OCI-LY1 (cell line): ENCODE measurements around the gene MYO16.

Experiments used
- EZH2 ChIP-seq: fragments of 200-600 bp; sonication (generic), shearing (Covaris generic); IDR thresholded peaks from 2 replicates; pipeline ENCODE4 v1.8.0; 2017; ENCODE audit warnings: borderline replicate concordance, mixed run types, mild to moderate bottlenecking, antibody characterized with exemption, low read length, moderate library complexity, mixed read lengths
- TF ChIP-seq, protein P1 (sequence below): fragments of 200-600 bp; sonication (generic), shearing (Covaris generic); IDR thresholded peaks from 2 replicates; pipeline ENCODE4 v1.5.1; 2017; ENCODE audit warnings: mild to moderate bottlenecking, antibody characterized with exemption, low read length, moderate library complexity, mixed read lengths

DNA sequence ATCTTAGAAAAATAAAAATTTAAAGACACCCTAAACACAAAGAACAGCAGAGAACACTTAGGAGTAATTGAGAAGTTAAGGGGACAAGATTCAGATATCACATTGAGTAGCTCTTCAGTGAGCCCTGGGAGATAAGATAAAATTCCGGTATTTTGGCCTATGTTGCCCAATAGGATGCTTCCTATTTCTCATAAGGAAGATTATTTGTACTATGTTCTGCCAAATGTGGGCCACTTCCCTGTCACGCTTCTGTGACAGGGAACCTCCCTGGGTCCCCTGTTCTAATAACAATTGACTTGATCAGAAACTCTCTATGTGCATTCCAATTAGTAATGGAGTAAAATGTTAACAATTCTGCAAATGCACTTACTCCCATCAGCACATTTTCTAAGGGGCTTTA lies 310.7 kb downstream of the MYO16 start:
- no peak for TF ChIP-seq EZH2
- TF ChIP-seq, protein P1, sequence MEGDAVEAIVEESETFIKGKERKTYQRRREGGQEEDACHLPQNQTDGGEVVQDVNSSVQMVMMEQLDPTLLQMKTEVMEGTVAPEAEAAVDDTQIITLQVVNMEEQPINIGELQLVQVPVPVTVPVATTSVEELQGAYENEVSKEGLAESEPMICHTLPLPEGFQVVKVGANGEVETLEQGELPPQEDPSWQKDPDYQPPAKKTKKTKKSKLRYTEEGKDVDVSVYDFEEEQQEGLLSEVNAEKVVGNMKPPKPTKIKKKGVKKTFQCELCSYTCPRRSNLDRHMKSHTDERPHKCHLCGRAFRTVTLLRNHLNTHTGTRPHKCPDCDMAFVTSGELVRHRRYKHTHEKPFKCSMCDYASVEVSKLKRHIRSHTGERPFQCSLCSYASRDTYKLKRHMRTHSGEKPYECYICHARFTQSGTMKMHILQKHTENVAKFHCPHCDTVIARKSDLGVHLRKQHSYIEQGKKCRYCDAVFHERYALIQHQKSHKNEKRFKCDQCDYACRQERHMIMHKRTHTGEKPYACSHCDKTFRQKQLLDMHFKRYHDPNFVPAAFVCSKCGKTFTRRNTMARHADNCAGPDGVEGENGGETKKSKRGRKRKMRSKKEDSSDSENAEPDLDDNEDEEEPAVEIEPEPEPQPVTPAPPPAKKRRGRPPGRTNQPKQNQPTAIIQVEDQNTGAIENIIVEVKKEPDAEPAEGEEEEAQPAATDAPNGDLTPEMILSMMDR: no peak
